HG03097 (cell line): Measurements from ENCODE around the gene ILK.

ENCODE experiments used
- ATAC-seq: cut with Tn5 transposase; IDR thresholded peaks from one replicate; pipeline ENCODE4 v1.9.1; 2021; ENCODE audit not compliant: unreplicated experiment, low FRiP score

Gene ILK

GRCh38 chr11:6654281-6655019 is 50.9 kb downstream of the ILK start:
- ATAC-seq = no peak

- ATAC-seq = no peak
Measured at GRCh38 chr11:6655020-6655789, 51.6 kb downstream of the ILK start.

GRCh38 chr11:6655790-6656583 is 52.4 kb downstream of the ILK start, which contains the start of gene DCHS1:
Gene DCHS1, minus strand, starts transcription at chr11:6655809. Its CDS starts 14,196 bp downstream, at chr11:6641613.
- no peak for ATAC-seq

- ATAC-seq = no peak
Measured at GRCh38 chr11:6656584-6656915, 53.0 kb downstream of the ILK start.

GRCh38 chr11:6656936-6657335 is 53.4 kb downstream of the ILK start:
- no peak for ATAC-seq

GRCh38 chr11:6657346-6657745 is 53.8 kb downstream of the ILK start:
- no peak for ATAC-seq

GRCh38 chr11:6658647-6659046 is 55.1 kb downstream of the ILK start:
- ATAC-seq = no peak
